ENCODE measurements around the gene RGSL1. TPM values are rescaled to one million over a fixed set of nuclear protein-coding genes. Genes with fewer than 3 reads are reported as not detected.

Gene RGSL1
- total and polyA plus RNA-seq, 2 of the 8 experiments (the other 6 are each of a cell fraction or from before 2014, with no cell fraction given): not detected

GRCh38 chr1:182495002-182495401, 45.1 kb downstream of the RGSL1 start:
- TF ChIP-seq BACH1 (IDR thresholded peaks at IDR 0.05; ENCODE audit: low read length) (no peak), KDM4A (IDR thresholded peaks at IDR 0.05; ENCODE audit: low read depth, low read length, severe bottlenecking) (no peak)
- Histone ChIP-seq H4K20me1 (replicated peaks in 1 of 2; ENCODE audit: control insufficient read depth in 1 of 2, insufficient read depth in 2 of 2, low read length in 2 of 2) (no peaks in the 10 kb centered on the region), H3K9ac (replicated peaks in 1 of 4; ENCODE audit: extremely low read depth in 1 of 4, low read depth in 3 of 4, low read length in 3 of 4) (no peak overlapping the region), H3K27ac (ENCODE audit: low read depth, low read length) (no peak overlapping the region), H4K5ac (ENCODE audit: insufficient read length, low read depth, low read length) (no peak overlapping the region), H3K4me1 (replicated peaks in 1 of 4; ENCODE audit: control insufficient read depth in 3 of 4, insufficient read depth in 4 of 4, low read length in 3 of 4) (no peaks in the 10 kb centered on the region), H2BK15ac (ENCODE audit: low read length) (no peak overlapping the region), H2BK5ac (ENCODE audit: low read depth, low read length) (no peak overlapping the region), H3K56ac (replicated peaks; ENCODE audit: insufficient read length, low read depth, low read length) (no peak overlapping the region), H2BK12ac (ENCODE audit: low read depth, low read length) (no peak overlapping the region), H2AFZ (ENCODE audit: low read length) (no peak overlapping the region), H3K23ac (ENCODE audit: insufficient read length) (no peak overlapping the region), H2AK5ac (ENCODE audit: low read depth, low read length) (no peak overlapping the region), H3K79me1 (ENCODE audit: low read depth, low read length) (no peaks in the 10 kb centered on the region), H3K36me3 (ENCODE audit: control insufficient read depth in 2 of 4, insufficient read depth in 4 of 4, low read length in 3 of 4) (no peaks in the 10 kb centered on the region), H3K14ac (ENCODE audit: insufficient read length) (no peak overlapping the region), H3K79me2 (ENCODE audit: control insufficient read depth in 1 of 2, insufficient read depth in 2 of 2, low read length in 2 of 2) (no peaks in the 10 kb centered on the region), H3K4me3 (ENCODE audit: extremely low read depth in 1 of 4, insufficient read depth in 2 of 4, low read depth in 3 of 4, low read length in 4 of 4) (no peak overlapping the region), H3K23me2 (ENCODE audit: low read depth, low read length) (no peaks in the 10 kb centered on the region), H3K9me3 (ENCODE audit: insufficient read depth in 2 of 2, low read depth in 1 of 2, low read length in 1 of 2) (no peaks in the 10 kb centered on the region), H4K8ac (ENCODE audit: extremely low read depth, insufficient read depth, low read length) (no peak overlapping the region), H3K18ac (ENCODE audit: extremely low read depth, low read length) (no peak overlapping the region), H2BK20ac (ENCODE audit: low read length) (no peak overlapping the region), H4K91ac (replicated peaks; ENCODE audit: insufficient read length, low read length) (no peak overlapping the region), H3K4ac (replicated peaks; ENCODE audit: insufficient read length, low read depth, low read length) (no peak overlapping the region), H3K27me3 (replicated peaks in 1 of 4; ENCODE audit: control insufficient read depth in 3 of 4, extremely low read depth in 1 of 4, insufficient read depth in 3 of 4, low read length in 3 of 4) (no peaks in the 10 kb centered on the region; a peak in 1 of 7 replicates), H3K4me2 (ENCODE audit: insufficient read depth in 1 of 2, low read depth in 2 of 2, low read length in 2 of 2) (no peak overlapping the region), H2BK120ac (replicated peaks; ENCODE audit: low read depth, low read length) (no peak overlapping the region)
- POLR2A ChIA-PET (ENCODE audit: partially characterized antibody): no interaction called here
- FAIRE-seq (no peak), DNase-seq (ENCODE audit: low read depth in 1 of 2, low spot score in 2 of 2) (no peak)
- CTCF ChIA-PET (ENCODE audit: partially characterized antibody): interaction anchor here (1.0 to 2.0 kb wide), 3 partner anchors 9 to 13 kb away, joined by 3 to 8 read pairs (median 6); no protein-coding TSS in a partner anchor

All from H1 (cell line).